Measurements from ENCODE around the gene PAX6.

Gene PAX6

GRCh38 chr11:31808721-31809540 is 2.2 kb downstream of the PAX6 start:
- no peak for DNase-seq (ENCODE audit: low read depth in 2 of 2)

- DNase-seq (ENCODE audit: low read depth in 2 of 2), result no peak
These were observed 3.1 kb downstream of the PAX6 start for GRCh38 chr11:31807799-31808667.

GRCh38 chr11:31806928-31807798 is 4.0 kb downstream of the PAX6 start:
- no peak for DNase-seq (ENCODE audit: low read depth in 2 of 2)

GRCh38 chr11:31806186-31806927 is 4.8 kb downstream of the PAX6 start:
- no peak for DNase-seq (ENCODE audit: low read depth in 2 of 2)

- no peak for DNase-seq (ENCODE audit: low read depth in 2 of 2)
These were observed 5.4 kb downstream of the PAX6 start for GRCh38 chr11:31805629-31806185.

DNA sequence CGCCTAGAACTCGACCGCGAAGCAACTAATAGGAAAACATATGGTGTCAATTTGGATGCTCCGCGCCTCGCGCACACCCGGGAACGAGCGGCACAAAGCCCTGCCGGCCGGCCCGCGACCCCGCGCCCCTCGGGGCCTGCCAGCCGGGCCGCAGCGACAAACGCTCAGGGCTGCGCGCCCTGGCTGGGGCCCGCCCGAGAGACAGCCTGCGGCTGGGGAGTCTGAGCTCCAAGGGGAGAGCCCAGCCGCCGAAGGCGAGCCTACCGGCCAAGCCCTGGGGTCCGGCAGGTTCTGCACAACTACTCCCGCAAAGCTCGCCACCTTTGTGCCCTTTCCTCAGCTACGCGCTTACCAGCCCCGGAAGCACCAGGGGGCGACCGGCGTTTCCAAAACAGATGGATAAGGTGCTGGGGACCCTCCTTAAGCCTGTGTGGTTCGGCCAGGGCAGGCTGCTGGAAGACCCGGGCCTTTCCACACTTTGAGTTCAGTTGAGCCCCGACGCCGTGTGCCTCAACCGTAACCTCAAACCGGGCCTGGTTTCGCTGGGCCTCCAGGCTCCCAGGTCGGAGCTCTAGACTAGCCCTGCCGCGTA is 6.0 kb downstream of the PAX6 start:
- no peak for DNase-seq (ENCODE audit: low read depth in 2 of 2)

DNA sequence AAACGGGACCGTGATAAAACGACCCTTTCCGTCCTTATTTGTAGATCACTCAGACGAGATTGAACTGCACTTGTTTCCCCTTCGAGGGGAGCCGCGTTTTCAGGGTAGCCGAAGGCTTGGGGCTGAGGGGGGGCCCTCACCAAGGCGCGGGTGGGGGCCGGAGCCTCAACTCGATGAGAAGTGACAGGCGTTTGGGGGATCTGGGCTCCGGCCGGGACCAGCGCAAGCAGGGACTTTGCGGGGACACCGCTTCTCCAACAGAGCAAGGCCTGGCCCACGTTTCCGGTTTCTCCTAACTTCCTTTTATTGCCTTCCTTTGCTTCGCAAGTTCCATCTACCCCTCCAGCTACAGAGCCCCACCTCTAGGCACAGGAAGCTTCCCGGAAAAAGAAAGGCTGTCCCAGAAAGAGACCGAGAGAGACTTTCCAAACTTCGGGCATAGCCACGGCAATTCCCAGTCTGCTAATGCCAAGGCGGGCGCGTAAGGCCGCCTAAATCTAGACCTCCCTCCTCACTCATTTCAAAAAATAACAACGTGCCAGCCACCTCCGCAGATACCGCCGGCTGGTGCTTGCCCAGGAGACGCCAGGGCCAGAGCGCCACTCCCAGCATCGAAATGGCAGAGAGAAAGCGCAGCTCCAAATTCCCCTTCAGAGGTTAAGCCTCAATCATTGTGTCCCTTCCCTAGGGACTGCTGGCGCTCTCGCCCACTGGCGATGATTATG is 6.6 kb downstream of the PAX6 start:
- no peak for DNase-seq (ENCODE audit: low read depth in 2 of 2)

DNA sequence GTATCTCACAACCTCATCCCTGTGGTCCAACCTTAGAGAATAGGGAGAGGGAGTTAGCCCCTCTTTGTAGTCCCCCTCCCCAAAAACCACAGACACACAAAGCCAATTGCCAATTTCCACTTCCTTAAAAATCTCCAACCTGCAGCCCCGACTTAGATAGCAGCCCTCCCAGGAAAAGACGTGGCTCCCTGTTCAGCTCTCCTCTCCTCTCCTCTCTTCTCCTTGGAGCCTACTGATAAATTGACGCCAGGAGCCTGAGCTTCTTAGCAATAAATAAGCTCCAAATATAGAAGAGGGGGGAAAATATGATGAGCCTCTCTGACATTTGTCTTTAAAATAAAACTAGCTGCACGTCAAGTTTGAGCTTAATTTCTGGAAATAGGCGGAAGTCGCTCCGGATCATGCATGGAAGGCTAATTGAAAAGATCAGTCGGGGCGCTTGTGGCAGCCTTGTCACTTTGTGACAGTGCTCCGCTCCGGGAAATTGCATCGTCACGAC is 7.3 kb downstream of the PAX6 start:
- DNase-seq (ENCODE audit: low read depth in 2 of 2), result no peak

- no peak for DNase-seq (ENCODE audit: low read depth in 2 of 2)
These were observed 7.9 kb downstream of the PAX6 start for GRCh38 chr11:31802990-31803812.

- DNase-seq (ENCODE audit: low read depth in 2 of 2), result no peak
These were observed 8.5 kb downstream of the PAX6 start for GRCh38 chr11:31802609-31802989.

GRCh38 chr11:31802000-31802551 is 9.0 kb downstream of the PAX6 start:
- DNase-seq (ENCODE audit: low read depth in 2 of 2), result no peak

- DNase-seq (ENCODE audit: low read depth in 2 of 2), result no peak
These were observed 9.8 kb downstream of the PAX6 start for GRCh38 chr11:31801298-31801702.

DNA sequence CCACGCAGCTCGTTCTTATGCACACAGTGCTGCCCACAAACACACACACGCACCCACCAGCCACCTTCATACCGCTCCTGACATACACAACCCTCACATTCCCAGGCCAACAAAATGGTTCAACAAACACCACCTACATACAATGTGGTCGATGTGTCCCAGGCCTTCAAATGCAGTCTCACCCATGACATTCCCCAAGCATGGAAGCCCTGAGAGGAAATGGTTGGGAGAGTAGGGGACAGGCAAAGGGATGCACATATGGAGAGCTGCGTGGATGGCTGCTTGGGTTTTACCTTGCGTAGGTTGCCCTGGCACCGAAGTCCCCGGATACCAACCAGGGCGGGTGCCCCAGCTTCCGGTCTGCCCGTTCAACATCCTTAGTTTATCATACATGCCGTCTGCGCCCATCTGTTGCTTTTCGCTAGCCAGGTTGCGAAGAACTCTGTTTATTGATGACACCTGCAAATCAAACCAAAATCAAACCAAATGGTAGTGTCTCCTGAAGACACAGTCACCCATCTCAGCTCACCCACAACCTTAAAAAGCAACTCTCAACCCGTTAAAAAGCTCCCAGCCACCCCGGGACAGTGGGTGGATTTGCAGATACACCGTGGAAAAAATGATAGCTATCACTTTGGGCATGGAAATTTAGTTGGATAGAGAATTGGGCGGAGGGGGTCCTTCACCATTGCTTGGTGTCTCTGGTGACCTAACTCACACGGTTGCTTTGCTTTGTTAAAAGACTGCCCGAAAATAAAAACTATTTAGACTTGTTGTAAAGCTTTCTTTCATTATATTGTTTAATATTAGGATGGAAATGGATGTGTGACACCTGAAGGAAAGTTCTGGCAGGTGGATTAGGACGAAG is 10.5 kb downstream of the PAX6 start:
- no peak for DNase-seq (ENCODE audit: low read depth in 2 of 2)

- DNase-seq (ENCODE audit: low read depth in 2 of 2), result no peak
These were observed 11.4 kb downstream of the PAX6 start for GRCh38 chr11:31799435-31800397.

GRCh38 chr11:31798554-31799434 is 12.3 kb downstream of the PAX6 start:
- no peak for DNase-seq (ENCODE audit: low read depth in 2 of 2)
